GM21390 (cell line): ENCODE results near the gene TMEM240.
"Not testable (repeated sequence)": the region's sequence is repeated elsewhere in the genome, so short reads cannot be mapped to it uniquely, and the experiment has no call there.

Experiments
- ATAC-seq: cut with Tn5 transposase; IDR thresholded peaks from one replicate; pipeline ENCODE4 v1.9.1; 2021; ENCODE audit not compliant: unreplicated experiment

Gene TMEM240

DNA sequence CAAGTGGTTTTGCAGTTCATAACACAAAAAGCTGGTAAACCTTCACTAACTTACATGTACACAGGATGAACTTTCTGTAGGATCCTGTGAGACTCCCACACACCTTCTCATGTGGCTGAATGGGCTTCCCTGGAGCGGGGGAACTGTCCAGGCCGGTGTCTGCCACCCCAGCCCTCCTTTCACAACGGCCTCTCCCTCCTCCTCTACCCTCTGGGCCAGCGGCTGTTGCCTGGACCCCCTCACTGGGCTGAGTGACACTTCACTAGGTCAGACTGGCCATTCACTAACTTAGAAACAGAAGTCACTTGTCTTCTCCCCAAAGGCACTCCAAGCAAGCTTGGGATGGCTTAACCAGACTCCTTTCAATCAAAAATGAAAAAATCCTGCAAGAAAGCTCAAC is 18.2 kb upstream of the TMEM240 start:
- ATAC-seq: no peak

DNA sequence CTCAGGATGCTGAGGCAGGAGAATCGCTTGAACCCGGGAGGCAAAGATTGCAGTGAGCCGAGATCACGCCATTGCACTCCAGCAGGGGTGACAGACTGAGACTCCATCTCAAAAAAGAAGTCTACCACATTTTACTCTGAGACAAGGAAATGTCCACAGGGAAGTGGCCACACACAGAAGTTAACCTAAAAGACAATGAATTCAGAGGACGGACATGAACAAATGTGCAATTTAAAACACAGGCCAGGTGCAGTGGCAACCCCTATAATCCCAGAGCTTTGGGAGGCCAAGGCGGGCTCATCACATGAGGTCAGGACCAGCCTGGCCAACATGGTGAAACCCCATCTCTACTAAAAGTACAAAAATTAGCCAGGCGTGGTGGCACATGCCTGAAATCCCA is 17.3 kb upstream of the TMEM240 start:
- ATAC-seq: not testable (repeated sequence)

DNA sequence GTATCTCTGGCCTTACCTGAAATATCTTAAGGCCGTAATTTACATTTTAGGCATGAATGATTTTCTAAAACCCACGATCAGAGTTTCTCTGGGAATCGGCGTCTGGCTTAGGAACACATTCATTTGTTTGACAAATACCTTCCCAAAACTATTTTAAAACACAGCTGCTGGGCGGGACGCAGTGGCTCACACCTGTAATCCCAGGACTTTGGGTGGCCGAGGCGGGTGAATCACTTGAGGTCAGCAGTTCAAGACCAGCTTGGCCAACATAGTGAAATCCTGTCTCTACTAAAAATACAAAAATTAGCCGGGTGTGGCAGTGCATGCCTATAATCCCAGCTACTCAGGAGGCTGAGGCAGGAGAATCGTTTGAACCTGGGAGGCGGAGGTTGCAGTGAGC is 16.5 kb upstream of the TMEM240 start:
- not testable (repeated sequence) for ATAC-seq

DNA sequence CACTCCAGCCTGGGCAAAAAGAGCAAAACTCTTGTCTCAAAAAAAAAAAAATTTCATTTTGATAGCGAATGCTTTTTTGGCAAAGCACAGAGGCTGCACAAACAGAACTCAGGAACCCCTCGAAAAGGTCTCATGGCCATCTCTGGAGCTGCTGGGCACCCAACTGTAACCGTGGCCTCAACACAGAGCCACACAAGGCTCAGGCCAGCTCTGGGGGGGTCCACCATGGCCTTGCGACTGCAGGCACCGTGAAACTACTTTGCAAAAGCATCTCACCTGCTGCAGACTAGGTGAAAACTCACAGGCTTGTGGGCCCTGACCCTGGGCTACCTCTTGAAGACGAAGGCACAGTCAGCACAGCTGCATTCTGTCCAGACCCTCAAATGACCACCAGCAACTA is 16.1 kb upstream of the TMEM240 start:
- no peak for ATAC-seq

DNA sequence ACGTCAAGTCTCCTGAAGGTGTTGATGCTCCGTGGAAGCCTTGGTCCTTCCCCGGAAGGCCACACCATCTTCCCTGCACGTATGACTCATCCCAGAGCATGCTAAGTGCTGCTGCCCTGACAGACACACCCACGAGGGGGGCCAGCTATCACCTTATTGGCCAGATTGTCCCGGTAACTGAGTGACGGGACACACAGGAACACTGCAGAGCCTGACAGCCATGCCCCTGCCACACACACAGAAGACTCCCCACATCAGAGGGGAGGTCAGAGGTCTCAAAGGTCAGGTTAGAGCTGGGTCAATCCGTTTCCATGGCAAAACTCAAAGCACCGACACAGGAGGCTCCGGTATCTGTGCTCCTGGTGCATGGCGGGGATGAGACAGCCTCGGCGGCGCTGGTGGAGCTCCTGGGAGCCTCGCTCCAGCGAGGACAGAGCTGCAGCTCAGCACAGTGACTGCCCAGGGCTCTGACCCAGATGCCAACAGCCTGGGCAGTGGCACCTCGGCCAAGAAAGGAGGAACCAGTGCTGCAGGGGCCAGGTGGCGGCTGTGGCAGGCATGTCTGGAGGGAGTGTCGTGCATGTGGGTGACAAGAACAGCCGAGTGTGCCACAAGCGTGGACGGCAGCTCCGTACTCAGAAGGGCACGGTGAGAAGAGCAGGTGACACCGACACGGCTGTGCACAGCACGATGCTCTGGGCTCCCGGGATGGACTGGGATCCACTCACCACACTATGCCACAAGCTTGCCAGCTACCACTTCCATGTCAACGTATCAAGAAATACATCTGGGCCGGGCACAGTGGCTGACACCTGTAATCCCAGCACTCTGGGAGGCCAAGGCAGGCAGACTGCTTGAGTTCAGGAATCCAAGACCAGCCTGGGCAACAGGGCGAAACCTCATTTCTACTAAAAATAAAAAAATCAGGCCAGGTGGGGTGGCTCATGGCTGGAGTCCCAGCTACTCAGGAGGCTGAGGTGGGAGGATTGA is 14.8 kb upstream of the TMEM240 start:
- ATAC-seq: no peak

DNA sequence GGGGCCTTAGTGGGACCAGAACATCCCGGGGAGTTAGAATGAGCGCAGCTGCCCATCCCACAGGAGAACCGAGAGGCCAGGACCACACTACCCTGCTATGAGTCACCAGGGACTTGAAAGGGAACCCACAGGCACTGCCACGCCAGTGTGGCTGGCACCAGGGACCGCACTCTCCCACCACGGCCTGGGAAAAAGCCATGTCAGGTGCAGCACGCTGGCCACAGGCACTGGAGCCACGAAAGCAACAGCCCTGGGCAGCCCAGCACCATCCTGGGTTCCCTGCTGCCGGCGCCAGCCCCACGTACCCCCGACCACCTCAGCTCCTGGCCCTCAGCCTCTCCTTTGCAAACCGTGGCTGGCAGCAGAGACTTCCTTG is 14.1 kb upstream of the TMEM240 start:
- no peak for ATAC-seq

DNA sequence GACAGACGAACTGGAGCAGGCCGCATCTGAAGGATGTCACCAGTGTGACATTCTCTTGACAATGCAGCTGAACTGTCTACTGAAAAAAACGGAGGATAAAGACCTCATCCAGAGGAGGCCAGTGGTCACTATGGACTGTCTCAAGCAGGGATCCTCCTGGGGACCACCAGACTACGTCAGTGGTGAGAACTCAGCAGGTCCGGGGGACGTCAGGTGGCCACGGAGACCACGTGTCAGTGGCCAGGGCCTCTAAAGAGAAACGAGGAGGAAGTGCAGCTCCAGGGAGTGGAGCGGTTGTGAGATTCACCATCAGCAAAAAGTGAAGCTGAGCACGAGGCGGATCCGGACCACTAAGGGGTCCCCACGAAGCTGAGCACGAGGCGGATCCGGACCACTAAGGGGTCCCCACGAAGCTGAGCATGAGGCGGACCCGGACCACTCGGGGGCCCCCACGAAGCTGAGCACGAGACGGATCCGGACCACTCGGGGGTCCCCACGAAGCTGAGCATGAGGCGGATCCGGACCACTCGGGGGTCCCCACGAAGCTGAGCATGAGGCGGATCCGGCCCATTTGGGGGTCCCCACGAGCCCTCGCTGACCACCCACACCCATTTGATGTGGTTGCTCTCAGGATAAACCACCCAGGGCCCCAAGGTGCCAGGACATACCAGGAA is 13.5 kb upstream of the TMEM240 start:
- no peak for ATAC-seq

DNA sequence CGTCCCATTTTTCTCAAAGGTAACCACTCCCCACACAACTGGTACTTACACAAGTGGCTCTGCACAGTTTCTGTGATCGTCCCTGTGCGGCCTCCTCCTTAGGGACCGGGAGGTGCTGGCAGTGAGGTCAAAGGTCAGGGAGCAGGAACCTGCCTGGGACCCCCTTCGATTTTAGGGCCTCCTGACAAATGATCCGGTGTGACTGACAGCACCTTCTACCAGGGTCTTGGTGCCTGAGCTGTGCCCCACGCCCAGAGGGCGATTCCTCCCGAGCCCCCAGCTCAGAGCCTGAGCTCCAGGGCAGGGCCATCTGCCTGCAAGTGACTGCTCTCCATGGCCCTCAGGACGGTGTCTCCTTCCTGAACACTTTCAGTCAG is 11.8 kb upstream of the TMEM240 start:
- no peak for ATAC-seq

DNA sequence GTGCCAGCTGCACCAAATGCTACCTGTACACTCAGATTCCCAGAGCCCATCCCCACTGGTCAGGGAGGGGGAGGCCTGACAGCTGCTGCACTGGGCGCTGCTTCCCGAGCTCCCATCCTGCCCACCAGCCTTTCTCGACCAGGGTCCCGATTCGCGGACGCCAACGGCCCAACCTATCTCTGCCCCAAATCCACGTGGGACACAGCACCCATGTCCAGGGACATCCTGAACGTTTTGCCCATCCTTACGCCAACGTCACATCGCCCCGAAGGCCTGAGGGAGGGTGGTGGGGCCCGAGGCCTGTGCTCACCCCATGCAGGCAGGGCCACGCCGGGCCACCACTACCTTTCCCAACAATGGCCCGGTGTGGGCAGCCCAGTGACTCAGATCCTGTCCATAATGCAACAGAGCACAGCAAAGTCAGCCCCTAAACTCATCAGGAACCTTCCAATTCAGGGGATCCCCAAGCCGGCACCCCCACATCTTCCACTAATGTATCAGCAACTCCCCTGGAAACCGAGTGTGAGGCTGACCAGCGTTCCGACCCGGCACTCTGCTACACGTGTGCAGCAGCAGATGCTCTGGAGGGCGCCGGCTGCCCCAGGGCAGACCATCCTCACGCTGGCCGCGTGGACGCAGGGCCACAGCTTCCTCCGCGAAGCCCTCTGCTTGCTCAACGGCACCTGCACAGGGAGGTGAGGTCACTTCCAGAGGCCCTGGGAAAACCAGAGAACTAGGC is 11.3 kb upstream of the TMEM240 start:
- no peak for ATAC-seq

DNA sequence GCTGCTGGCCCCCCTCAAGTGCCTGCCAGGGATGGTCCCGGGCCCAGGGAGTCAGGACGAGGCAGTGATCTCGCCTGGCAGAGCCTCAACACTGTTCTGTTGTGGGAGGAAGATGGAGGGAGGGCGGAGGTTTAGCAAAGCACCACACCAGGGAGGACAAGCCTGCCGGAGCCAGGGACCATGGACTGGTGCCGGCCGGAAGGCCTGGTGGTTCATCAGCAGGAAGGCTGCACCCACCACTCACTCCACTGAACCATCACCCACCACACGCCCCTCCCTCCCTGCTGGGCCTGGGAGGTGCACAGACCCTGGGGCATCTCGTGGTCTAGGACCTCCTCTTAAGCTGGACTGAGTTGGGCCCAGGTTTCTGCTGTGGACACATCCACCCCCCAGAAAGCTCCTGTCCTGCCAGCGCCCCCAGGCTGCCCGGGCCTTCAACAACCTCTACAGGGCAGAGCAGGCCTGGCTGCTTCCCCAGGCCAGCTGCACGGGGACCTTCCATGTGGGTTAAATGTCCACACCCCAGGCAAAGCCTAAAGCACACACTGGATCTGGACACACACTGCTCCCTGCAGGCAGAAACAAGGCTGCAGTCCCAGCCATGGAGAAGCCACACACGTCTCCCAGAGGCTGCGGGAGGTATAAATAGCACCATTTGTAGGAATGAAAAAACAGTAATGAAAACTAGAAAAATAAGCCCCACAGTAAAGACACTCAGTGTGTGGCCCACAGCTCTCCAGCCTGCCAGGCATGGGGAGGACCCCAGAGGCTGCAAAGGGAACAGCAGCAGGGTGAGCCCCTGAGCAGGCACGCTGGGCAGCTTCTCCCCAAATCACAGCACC is 10.4 kb upstream of the TMEM240 start:
- no peak for ATAC-seq

DNA sequence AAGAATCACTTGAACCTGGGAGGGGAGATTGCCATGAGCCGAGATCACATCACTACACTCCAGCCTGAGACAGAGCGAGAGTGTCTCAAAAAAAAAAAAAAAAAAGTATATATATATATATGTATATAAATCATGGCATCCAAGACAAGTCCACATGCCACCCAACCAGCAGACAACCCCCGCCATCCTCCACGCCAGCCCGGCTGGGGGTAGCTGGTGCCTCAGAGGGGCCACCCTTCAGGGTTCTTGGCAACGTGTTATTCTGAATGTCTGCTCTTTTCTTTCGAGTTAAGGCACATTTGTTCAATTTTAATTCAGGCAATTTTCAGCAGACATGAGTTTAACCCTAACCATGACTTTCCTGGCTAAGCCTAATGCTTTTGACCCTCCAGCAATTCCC is 9.7 kb upstream of the TMEM240 start:
- ATAC-seq: no peak

DNA sequence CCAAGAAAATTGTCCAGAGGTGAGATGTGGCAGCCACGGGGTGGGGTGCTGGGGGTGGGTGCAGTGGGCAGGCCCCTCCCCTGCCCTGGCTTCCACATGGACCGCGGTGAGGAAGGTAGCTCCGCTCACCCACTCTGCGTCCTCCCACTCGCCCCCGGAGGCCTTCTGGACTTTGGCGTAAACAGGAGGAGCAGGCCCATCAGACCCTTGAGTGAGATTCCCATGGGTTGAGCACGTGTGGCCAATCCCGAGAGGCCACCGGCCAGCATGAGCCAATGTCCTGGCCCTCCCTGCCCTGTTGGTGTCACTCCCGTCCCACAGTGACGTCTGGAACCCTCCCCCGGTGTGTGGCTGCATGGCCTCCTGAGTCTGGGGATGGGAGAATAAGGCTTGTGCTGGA is 8.2 kb upstream of the TMEM240 start:
- ATAC-seq: no peak

DNA sequence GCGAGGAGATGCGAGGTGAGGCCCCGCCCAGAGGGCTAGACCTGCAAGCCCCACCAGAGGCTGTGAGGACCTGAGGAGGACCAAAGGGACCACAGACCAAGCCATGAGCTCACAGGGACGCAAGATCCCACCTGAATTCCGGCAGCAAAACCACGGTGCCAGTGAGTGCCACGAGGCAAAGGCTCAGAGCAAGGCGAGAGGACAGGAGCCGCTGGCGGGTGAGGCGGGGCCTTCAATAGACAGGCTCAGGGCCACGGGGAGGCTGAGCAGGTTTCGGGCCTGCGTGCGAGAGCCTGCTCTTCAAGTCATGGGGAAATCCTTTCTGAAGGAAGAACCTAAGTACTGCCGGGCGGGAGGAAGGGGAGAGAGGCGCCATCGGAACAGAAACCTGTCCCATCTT is 7.1 kb upstream of the TMEM240 start:
- ATAC-seq: no peak

DNA sequence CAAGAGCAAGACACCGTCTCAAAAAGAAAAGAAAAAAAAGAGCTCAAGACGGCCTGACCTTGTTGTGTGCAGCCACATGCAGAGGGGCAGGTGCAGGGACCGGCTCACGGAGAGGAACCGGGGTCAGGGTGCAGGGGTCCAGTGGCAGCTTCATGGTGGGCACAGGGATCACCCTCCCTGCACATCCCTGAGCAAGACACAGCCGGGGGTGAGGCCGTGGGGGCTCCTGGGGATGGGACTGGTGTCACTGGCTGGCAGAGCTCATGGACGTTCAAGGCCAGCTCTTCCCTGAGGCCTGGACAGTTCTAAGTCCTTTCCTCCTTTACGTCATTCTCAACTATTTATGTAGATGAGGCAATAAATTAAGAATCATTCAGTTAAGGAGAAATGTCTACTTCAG is 6.6 kb upstream of the TMEM240 start:
- no peak for ATAC-seq

DNA sequence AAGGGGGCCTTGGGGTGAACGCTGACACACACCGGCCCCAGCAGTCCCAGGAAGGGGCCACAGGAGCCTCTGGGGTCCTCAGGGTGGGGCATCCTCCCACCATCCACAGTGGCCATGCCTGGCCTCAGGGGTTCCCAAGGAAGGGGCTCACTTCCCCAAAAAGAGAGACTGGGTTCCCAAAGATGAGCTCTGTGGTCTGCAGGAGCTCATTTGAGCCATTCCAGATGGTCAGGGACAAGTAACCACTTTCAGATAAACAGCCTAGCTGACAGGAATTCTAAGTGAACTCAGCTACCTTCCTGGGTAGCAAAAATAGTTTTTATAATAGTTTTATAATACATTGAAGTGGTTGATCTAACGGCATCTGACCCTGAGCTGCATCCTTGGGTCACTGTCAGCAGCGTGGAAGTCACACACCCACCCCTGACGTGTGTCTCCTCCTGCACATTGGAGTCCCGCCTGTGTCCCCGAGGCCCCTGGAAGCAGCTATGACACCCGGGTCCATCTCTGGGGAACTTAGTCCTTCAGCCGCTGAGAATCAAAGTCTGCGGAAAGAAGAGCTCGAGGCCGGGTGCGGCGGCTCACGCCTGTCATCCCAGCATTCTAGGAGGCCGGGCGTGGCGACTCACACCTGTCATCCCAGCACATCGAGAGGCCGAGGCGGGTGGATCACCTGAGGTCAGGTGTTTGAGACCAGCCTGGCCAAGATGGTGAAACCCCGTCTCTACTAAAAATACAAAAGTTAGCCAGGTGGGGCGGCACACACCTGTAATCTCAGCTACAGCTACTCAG is 5.7 kb upstream of the TMEM240 start:
- no peak for ATAC-seq

DNA sequence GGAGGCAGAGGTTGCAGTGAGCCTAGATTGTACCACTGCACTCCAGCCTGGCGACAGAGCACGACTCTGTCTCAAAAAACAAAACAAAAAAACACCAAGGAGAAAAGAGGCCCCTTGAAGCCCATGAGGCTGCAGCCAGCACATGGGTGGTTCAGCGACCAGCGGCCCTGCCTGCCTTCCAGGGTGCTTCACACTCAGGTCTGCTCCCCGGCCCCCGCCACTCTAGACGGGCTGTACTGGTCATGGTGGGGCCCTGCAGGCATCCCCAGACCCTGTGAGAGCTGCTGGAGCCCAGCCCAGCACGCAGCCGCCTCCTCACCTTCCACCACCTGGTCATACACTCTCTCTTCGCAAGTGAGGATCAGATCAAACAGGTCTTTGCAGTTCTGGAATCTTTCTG is 4.1 kb upstream of the TMEM240 start:
- no peak for ATAC-seq

DNA sequence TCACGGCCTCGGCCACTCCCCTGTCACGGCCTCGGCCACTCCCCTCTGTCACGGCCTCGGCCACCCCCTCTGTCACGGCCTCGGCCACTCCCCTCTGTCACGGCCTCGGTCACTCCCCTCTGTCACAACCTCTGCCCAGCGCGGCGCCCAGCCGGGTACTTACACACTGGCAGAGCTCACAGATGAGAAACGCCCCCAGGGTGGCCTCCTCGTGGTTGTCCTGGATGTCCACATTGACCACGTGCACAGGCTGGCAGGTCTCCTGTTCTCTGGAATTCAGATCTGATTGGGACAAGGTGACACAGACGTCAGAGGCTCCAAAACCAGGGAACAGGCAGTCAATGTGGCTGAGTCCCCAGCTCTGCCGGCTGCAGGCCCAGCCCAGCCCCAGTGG is 3.3 kb upstream of the TMEM240 start:
- ATAC-seq: no peak

DNA sequence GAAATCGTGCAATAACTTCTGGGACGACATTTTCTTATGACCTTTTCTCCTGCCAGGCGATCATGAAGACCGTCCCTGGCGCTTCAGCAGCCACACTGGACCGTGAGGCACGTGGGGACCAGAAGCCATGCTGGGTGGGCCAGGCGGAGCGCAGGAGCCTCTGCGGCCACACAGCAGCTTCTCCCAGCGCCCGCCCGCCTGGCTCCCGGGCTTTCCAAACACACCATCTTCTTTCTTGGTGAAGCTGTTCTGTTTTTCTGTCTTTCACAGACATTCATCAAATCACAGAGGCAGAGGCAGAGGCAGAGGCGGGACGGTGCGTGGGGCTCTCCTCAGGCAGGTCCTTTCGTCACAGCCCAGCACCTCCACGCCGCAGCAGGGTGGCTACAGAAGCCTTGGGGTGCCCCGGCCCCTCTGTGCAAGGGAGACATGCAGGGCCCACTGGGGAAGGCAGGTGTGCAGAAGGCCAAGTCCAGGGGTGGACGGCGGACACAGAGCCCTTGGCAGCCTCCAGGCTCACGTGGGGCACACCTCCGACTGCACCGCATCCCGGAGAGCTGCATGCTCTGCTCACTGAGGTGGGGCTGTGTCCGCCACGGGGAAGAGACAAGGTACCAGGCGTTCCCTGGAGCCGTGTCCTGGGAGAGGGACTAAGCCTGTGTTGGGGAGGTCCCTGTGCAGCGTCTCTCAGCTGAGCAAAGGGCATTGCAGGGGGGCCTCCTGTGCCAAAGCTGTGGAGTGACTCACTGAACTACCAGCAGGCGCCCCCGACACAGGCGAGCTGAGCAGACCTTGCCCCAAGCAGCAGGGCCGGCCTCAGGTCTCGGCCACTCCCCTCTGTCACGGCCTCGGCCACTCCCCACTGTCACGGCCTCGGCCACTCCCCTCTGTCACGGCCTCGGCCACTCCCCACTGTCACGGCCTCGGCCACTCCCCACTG is 2.6 kb upstream of the TMEM240 start:
- ATAC-seq: no peak
